AG09319 (cell line): ENCODE data around the gene PLCD4.

Experiments used
- DNase-seq: peaks from one replicate; pipeline ENCODE4 v3.0.0-alpha.2; 2010; ENCODE audit warnings: low read depth; ENCODE audit errors: extremely low read depth
- TF ChIP-seq, protein P1 (sequence below): IDR thresholded peaks from 2 replicates; pipeline ENCODE4 v1.5.1; 2011; ENCODE audit warnings: low read depth, mild to moderate bottlenecking, inconsistent platforms, low read length, moderate library complexity

The PLCD4 gene

DNA sequence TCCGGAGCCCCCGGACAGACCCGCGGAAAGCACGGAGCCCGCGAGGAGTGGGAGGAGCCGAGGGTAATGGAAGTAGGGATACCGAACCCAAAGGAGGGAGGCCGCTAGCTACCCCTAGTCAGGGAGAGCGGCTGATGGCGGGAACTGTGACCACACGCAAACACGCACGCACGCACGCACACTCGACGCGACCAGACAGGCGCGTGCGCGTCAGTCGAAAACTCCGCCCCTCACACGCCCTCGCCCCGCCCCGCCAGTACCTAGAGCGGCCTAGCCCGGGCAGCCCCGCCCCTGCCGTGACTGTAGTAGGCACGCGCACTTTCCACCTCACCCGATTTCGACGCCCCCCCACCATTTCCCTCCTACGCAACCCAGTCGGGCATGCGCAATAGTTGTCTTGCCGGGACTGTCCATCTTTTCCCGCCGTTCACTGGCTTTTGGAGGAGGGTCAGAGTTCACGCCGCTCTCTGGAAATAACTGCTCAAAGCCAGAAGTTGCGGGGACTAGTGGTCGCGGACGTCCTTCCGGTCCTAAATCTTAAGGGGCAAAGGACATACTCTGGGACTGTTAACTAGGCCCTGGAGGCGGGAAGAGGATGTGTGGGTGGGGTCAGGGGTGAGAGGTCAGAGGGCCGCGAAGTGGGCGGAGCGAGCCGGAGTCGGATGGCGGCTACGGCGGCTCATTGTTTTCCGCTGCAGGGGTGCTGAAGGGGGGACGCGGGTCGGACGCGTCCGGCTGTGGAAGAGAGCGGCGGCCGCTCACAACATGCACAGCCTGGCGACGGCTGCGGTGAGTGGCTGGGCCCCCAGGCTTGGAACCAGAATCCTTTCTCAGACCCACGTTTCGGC is 39.3 kb upstream of the PLCD4 start, which contains the start of the genes CNOT9 and USP37:
Gene CNOT9 (plus strand): TSS at position 650 of the 848 bp plus-strand sequence. CDS start 116 bp downstream, at position 766.
Gene USP37 (minus strand): TSS at position 162 of the 848 bp plus-strand sequence. CDS start 9,698 bp downstream, outside the sequence.
- TF ChIP-seq, protein P1, sequence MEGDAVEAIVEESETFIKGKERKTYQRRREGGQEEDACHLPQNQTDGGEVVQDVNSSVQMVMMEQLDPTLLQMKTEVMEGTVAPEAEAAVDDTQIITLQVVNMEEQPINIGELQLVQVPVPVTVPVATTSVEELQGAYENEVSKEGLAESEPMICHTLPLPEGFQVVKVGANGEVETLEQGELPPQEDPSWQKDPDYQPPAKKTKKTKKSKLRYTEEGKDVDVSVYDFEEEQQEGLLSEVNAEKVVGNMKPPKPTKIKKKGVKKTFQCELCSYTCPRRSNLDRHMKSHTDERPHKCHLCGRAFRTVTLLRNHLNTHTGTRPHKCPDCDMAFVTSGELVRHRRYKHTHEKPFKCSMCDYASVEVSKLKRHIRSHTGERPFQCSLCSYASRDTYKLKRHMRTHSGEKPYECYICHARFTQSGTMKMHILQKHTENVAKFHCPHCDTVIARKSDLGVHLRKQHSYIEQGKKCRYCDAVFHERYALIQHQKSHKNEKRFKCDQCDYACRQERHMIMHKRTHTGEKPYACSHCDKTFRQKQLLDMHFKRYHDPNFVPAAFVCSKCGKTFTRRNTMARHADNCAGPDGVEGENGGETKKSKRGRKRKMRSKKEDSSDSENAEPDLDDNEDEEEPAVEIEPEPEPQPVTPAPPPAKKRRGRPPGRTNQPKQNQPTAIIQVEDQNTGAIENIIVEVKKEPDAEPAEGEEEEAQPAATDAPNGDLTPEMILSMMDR, result no peak

DNA sequence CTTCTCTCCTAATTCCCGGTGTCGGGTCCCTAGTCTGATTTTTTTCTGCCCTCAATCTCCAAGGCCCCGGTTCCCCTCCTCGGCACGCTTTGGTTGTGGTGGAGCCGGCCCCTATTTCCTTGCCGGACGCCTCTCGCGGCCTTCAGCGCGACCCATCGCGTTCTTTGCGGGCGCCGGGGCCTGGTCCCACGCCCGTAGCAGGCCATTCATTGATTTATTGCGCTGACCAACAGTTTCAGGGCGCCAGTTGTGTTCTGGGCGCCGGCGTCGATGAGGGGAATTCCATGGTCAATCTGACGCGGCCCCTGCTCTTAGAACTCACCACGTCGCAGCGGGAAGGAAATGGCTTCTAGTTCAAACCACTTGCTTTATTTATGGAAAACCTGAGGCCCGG is 38.7 kb upstream of the PLCD4 start:
- DNase-seq, result no peak

More for the DNA sequence above, 39.3 kb upstream of the PLCD4 start, which contains the start of the genes CNOT9 and USP37:
- peak; percentile 97 for DNase-seq

DNA sequence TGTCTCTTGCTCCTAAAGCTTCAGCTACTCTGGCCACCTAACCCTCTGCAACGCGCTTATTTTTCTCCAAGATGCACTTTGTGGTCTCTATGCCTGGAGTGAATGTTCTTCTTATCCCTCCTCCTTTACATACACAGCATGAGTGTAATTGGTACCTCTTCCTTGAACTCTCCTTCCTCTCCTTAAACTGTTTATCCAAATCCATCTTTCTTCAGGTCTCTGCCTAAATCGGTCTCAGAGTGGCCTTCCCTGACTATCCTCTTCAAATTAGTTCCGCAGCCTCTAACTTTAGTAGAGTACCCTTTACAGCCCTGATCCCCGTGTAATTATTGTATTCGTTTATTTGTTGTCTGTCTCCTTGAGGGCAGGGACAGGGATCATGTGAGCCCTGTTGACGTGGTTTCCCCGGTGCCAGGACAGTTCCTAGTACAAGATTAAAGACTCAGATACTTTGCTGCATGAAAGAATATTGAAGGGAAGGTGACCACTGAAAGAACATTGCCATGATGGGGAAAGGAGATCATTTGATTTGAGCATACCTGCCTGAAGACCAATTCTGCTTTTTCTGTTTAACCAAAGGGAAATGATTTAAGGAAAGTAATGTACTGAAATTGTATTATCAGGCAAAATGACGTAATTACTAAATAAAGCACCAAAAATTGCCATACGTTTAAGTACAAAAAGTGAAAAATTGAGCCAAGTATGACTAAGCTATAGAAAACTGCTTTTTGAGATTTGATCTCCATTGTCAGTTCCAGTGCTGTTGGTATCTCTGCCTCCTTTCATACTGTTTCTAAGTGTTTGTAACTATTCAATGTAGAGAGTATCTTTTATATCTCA is 37.8 kb upstream of the PLCD4 start:
- DNase-seq, result no peak
- TF ChIP-seq, protein P1, result no peak

More for the DNA sequence above, 38.7 kb upstream of the PLCD4 start:
- TF ChIP-seq, protein P1, result no peak

DNA sequence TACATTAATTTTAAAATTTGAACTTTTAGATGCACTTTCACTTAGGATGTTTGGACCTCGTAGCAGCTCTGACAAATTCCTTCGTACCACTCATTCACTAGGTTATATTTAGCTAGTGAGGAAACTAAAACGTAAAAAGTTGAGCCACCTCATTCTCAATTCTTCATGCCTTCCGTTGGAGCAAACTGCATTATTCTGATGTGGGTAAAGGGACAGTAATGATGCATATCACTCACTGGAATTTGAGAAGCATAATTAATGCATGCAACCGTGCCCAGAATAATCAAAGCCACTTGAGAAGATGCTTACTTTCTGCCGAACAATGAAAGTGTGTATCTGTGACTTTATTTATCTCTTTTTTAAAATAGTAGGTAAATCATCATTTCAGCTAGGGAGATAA is 36.8 kb upstream of the PLCD4 start:
- TF ChIP-seq, protein P1, result no peak
- no peak for DNase-seq

DNA sequence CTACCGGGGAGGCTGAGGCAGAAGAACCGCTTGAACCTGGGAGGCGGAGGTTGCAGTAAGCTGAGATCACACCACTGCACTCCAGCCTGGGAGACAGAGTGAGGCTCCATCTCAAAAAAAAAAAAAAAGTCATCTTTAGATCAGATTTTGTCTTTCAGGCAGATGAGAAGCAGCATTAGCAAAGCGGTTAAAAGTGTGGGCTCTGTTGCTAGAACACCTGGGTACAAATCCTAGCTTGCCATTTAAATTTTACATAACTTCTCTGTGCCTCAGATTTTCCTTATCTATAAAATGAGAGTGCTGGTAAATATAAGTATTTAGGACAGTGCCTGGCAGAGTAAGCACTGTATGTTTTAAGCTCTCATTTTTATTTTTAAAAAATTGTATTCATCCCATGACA is 30.8 kb upstream of the PLCD4 start:
- no peak for DNase-seq
- TF ChIP-seq, protein P1, result no peak

DNA sequence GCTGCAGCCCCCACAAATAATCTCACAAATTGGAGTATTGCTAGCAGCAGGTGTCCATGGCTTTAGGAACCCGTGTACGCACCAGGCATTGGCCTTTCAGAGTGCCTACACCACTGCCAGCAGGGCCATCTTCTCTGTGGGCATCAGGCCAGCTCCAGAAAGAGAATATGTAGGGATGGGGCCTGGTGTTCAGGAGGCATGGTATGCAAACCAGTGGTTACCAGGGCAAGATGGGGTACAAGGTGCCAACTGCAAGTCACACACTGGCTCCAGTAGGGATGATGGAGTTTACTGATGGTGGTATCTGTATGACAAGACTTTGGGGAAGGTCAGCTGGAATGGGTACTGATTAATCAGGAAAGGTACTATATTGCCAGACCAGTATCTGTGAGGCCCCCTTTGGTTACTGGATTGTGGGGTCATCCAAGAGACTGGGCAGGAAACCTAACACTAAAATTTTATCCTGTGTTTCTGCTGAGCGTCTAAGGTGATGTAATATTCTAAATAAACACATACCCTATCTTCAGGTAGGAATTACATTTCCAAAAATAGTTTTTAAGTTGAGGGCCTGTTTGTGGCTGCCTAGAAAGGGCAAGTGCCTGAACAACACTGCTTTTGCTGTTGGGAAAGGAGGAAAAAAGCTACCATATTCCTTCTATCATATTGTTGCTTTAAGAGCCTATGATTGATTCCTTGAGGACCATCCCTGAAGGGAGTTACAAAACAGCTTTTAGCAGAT is 30.0 kb upstream of the PLCD4 start:
- TF ChIP-seq, protein P1, result no peak
- no peak for DNase-seq
